MM.1S (cell line): ENCODE data around the gene ZNF586.

Experiments used
- CTCF ChIP-seq: fragments of 300-600 bp; sonication (generic); IDR thresholded peaks from 2 replicates; pipeline ENCODE4 v1.5.1; 2016; ENCODE audit warnings: antibody characterized with exemption, low read length, mixed read lengths
- EZH2 ChIP-seq: fragments of 300-600 bp; sonication (generic); optimal IDR thresholded peaks from 2 replicates; pipeline ENCODE3; 2017; ENCODE audit warnings: low read depth, mild to moderate bottlenecking, antibody characterized with exemption, low read length, mixed read lengths
- EZH2phosphoT487 ChIP-seq: fragments of 300-600 bp; sonication (generic); IDR thresholded peaks from 2 replicates; pipeline ENCODE4 v1.6.1; 2018; ENCODE audit warnings: antibody characterized with exemption, low read length

GRCh38 chr19:57816652-57817051, 47.2 kb downstream of the ZNF586 start:
- TF ChIP-seq CTCF (no peak), EZH2phosphoT487 (no peak), EZH2 (no peak)
